ENCODE measurements around the gene CDK14. TPM values are rescaled to one million over a fixed set of nuclear protein-coding genes. Genes with fewer than 3 reads are reported as not detected.

The CDK14 gene
- polyA plus RNA-seq, 1 donor from 2014 or later: 25.1 TPM

- Histone ChIP-seq H3K27ac (ENCODE audit: low read length) (no peak overlapping the region), H4K20me1 (ENCODE audit: insufficient read depth) (no peaks in the 10 kb centered on the region), H3F3A (ENCODE audit: insufficient read depth, low read length, poor library complexity, severe bottlenecking) (no peaks in the 10 kb centered on the region), H3K79me2 (replicated peaks; ENCODE audit: insufficient read depth, low read length) (peaks cover 18% of the 10 kb centered on the region), H3K4me2 (ENCODE audit: low read length) (no peak overlapping the region), H3K9ac (ENCODE audit: low read length) (no peak overlapping the region), H3K27me3 (ENCODE audit: insufficient read depth, low read depth, low read length) (no peaks in the 10 kb centered on the region), H3K9me3 (ENCODE audit: low read length) (no peaks in the 10 kb centered on the region), H3K9me2 (ENCODE audit: insufficient read depth, low read length) (no peaks in the 10 kb centered on the region), H3K36me3 (ENCODE audit: insufficient read depth, low read length) (peaks cover 4% of the 10 kb centered on the region), H3K4me3 (ENCODE audit: low read length) (no peak overlapping the region), H2AFZ (ENCODE audit: low read depth, low read length) (no peak overlapping the region)
- TF ChIP-seq EZH2 (IDR thresholded peaks at IDR 0.05; ENCODE audit: borderline replicate concordance, insufficient read depth, low read length, poor library complexity, severe bottlenecking) (no peak), EP300 (conservative IDR thresholded peaks at IDR 0.05; ENCODE audit: poor library complexity, severe bottlenecking) (no peak), POLR2AphosphoS5 (IDR thresholded peaks at IDR 0.05) (no peak), RAD21 (conservative IDR thresholded peaks at IDR 0.05) (no peak), SMC3 (conservative IDR thresholded peaks at IDR 0.05; ENCODE audit: poor library complexity) (no peak), TAF1 (IDR thresholded peaks at IDR 0.05; ENCODE audit: low read depth) (no peak), REST (IDR thresholded peaks at IDR 0.05; ENCODE audit: borderline replicate concordance) (no peak), MXI1 (conservative IDR thresholded peaks at IDR 0.05; ENCODE audit: poor library complexity, severe bottlenecking) (no peak), CTCF (IDR thresholded peaks at IDR 0.05; ENCODE audit: poor library complexity, severe bottlenecking) (no peak)
These were observed 59.4 kb downstream of the CDK14 start for GRCh38 chr7:90655566-90655965.

- TF ChIP-seq RAD21 (conservative IDR thresholded peaks at IDR 0.05): no peak
- no peak for TF ChIP-seq MXI1 (conservative IDR thresholded peaks at IDR 0.05; ENCODE audit: poor library complexity, severe bottlenecking)
- TF ChIP-seq TAF1 (IDR thresholded peaks at IDR 0.05; ENCODE audit: low read depth): no peak
- TF ChIP-seq EP300 (conservative IDR thresholded peaks at IDR 0.05; ENCODE audit: poor library complexity, severe bottlenecking): no peak
- TF ChIP-seq CTCF (IDR thresholded peaks at IDR 0.05; ENCODE audit: poor library complexity, severe bottlenecking): no peak
- no peak for TF ChIP-seq POLR2AphosphoS5 (IDR thresholded peaks at IDR 0.05)
- no peak for TF ChIP-seq REST (IDR thresholded peaks at IDR 0.05; ENCODE audit: borderline replicate concordance)
- no peak for TF ChIP-seq EZH2 (IDR thresholded peaks at IDR 0.05; ENCODE audit: borderline replicate concordance, insufficient read depth, low read length, poor library complexity, severe bottlenecking)
- TF ChIP-seq SMC3 (conservative IDR thresholded peaks at IDR 0.05; ENCODE audit: poor library complexity): no peak
- H3K36me3 ChIP-seq (ENCODE audit: insufficient read depth, low read length): peaks cover 4% of the 10 kb centered on the region
- H3K79me2 ChIP-seq (replicated peaks; ENCODE audit: insufficient read depth, low read length): peaks cover 18% of the 10 kb centered on the region
These were observed 61.4 kb downstream of the CDK14 start for GRCh38 chr7:90657481-90657880.

More at GRCh38 chr7:90657481-90657880, 61.4 kb downstream of the CDK14 start:
- Histone ChIP-seq H4K20me1 (ENCODE audit: insufficient read depth) (no peaks in the 10 kb centered on the region), H3F3A (ENCODE audit: insufficient read depth, low read length, poor library complexity, severe bottlenecking) (no peaks in the 10 kb centered on the region), H3K4me2 (ENCODE audit: low read length) (no peak overlapping the region), H3K9ac (ENCODE audit: low read length) (no peak overlapping the region), H2AFZ (ENCODE audit: low read depth, low read length) (no peak overlapping the region), H3K4me3 (ENCODE audit: low read length) (no peak overlapping the region), H3K27me3 (ENCODE audit: insufficient read depth, low read depth, low read length) (no peaks in the 10 kb centered on the region), H3K27ac (ENCODE audit: low read length) (no peak overlapping the region), H3K9me3 (ENCODE audit: low read length) (no peaks in the 10 kb centered on the region), H3K9me2 (ENCODE audit: insufficient read depth, low read length) (no peaks in the 10 kb centered on the region)
